Activated CD8-positive, alpha-beta memory T cell treated with anti-CD3 and anti-CD28 coated beads for 24 hours (primary cell): ENCODE measurements around the gene PNMA8B.
"Not testable (repeated sequence)": the region's sequence is repeated elsewhere in the genome, so short reads cannot be mapped to it uniquely, and the experiment has no call there.

ENCODE experiments used
- DNase-seq: peaks from one replicate; pipeline ENCODE4 v3.0.0-alpha.2; 2020

Gene PNMA8B

GRCh38 chr19:46495786-46496099, at the start of gene PNMA8B:
Gene PNMA8B (minus strand): TSS chr19:46495867. CDS start chr19:46495465, 402 bp downstream.
- no peak for DNase-seq

- DNase-seq: peak; percentile 26
Measured at GRCh38 chr19:46544651-46545050, 49.0 kb upstream of the PNMA8B start.

- DNase-seq: peak; percentile 90
Measured at GRCh38 chr19:46542428-46543230, 47.0 kb upstream of the PNMA8B start.

- DNase-seq: peak; percentile 85
Measured at GRCh38 chr19:46537136-46538097, 41.8 kb upstream of the PNMA8B start.

GRCh38 chr19:46536391-46536790, 40.7 kb upstream of the PNMA8B start:
- peak; percentile 51 for DNase-seq

- peak; percentile 41 for DNase-seq
Measured at GRCh38 chr19:46533621-46534081, 38.0 kb upstream of the PNMA8B start.

- DNase-seq: peak; percentile 38
Measured at GRCh38 chr19:46533078-46533620, 37.5 kb upstream of the PNMA8B start.

GRCh38 chr19:46530636-46531035, 35.0 kb upstream of the PNMA8B start:
- DNase-seq: no peak

GRCh38 chr19:46529622-46530451, 34.2 kb upstream of the PNMA8B start:
- DNase-seq: peak; percentile 91

- no peak for DNase-seq
Measured at GRCh38 chr19:46528601-46529590, 33.2 kb upstream of the PNMA8B start.

GRCh38 chr19:46526801-46527200, 31.1 kb upstream of the PNMA8B start:
- DNase-seq: not testable (repeated sequence)

- no peak for DNase-seq
Measured at GRCh38 chr19:46524308-46524707, 28.6 kb upstream of the PNMA8B start.

- DNase-seq: not testable (repeated sequence)
Measured at GRCh38 chr19:46522988-46523387, 27.3 kb upstream of the PNMA8B start.

GRCh38 chr19:46521241-46521868, 25.7 kb upstream of the PNMA8B start:
- no peak for DNase-seq

- no peak for DNase-seq
Measured at GRCh38 chr19:46520616-46521015, 24.9 kb upstream of the PNMA8B start.

- no peak for DNase-seq
Measured at GRCh38 chr19:46517471-46517870, 21.8 kb upstream of the PNMA8B start.

- DNase-seq: no peak
Measured at GRCh38 chr19:46515879-46516350, 20.2 kb upstream of the PNMA8B start.

- no peak for DNase-seq
Measured at GRCh38 chr19:46515290-46515609, 19.6 kb upstream of the PNMA8B start.

- no peak for DNase-seq
Measured at GRCh38 chr19:46514589-46515289, 19.1 kb upstream of the PNMA8B start.
